NT2/D1 (cell line): ENCODE data around the gene AOX1.
"Not testable (repeated sequence)": the region's sequence is repeated elsewhere in the genome, so short reads cannot be mapped to it uniquely, and the experiment has no call there.

Experiments used
- DNase-seq: peaks from one replicate; pipeline ENCODE4 v3.0.0-alpha.2; 2011; ENCODE audit warnings: low read depth, low spot score
- H3K27me3 ChIP-seq: 2 replicates; pipeline ENCODE4 v1.6.0; 2011; ENCODE audit warnings: mild to moderate bottlenecking; ENCODE audit not compliant: insufficient read length, insufficient read depth
- H3K36me3 ChIP-seq: 2 replicates; pipeline ENCODE4 v1.6.1; 2011; ENCODE audit warnings: mild to moderate bottlenecking, low read length, mixed read lengths; ENCODE audit not compliant: insufficient read depth, insufficient read length
- H3K4me1 ChIP-seq: 2 replicates; pipeline ENCODE4 v1.5.1; 2011; ENCODE audit not compliant: insufficient read depth, insufficient read length
- H3K4me3 ChIP-seq: 2 replicates; pipeline ENCODE4 v1.5.1; 2011; ENCODE audit warnings: low read depth; ENCODE audit not compliant: insufficient read length
- H3K9ac ChIP-seq: 2 replicates; pipeline ENCODE4 v1.6.0; 2011; ENCODE audit warnings: low read depth; ENCODE audit not compliant: insufficient read length
- H3K9me3 ChIP-seq: 2 replicates; pipeline ENCODE4 v1.5.1; 2011; ENCODE audit warnings: mild to moderate bottlenecking, low read length; ENCODE audit not compliant: insufficient read depth
- SUZ12 ChIP-seq: IDR thresholded peaks from 2 replicates; pipeline ENCODE4 v1.6.1; 2011; ENCODE audit not compliant: insufficient read length, insufficient read depth; ENCODE audit errors: extremely low read depth
- YY1 ChIP-seq: IDR thresholded peaks from 2 replicates; pipeline ENCODE4 v1.6.1; 2011; ENCODE audit not compliant: insufficient read length, insufficient read depth
- ZNF274 ChIP-seq: IDR thresholded peaks from 2 replicates; pipeline ENCODE4 v1.6.1; 2011; ENCODE audit warnings: mild to moderate bottlenecking, low read depth, low read length

The AOX1 gene

DNA sequence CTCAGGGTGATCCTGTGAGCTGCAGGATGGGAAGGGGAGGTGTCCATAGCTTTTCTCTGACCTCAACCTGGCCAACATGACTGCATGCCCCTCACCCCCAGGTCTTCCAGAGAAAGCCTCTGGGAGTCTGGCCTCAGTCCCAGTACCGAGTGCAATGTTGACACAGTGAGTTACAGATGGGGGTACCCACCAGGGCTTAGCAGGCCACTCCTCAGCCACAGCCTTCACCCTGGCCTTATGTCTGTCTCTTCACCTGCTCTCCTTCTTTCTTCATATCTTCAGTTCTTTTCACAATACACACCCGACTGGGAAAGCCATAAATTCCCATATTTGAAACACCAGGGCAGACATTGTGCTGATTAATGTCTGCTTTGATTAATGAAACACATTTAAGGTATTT is 33.5 kb downstream of the AOX1 start:
- no peak for TF ChIP-seq SUZ12
- TF ChIP-seq ZNF274: no peak
- H3K4me3 ChIP-seq: no peak overlapping the region
- no peak for DNase-seq
- no peaks in the 10 kb centered on the region for H3K4me1 ChIP-seq
- no peak overlapping the region for H3K9ac ChIP-seq
- no peaks in the 10 kb centered on the region for H3K27me3 ChIP-seq
- H3K9me3 ChIP-seq: no peaks in the 10 kb centered on the region
- H3K36me3 ChIP-seq: no peaks in the 10 kb centered on the region

- Histone ChIP-seq H3K9ac (no peak overlapping the region), H3K27me3 (no peaks in the 10 kb centered on the region), H3K9me3 (no peaks in the 10 kb centered on the region), H3K4me1 (no peaks in the 10 kb centered on the region), H3K4me3 (no peak overlapping the region), H3K36me3 (no peaks in the 10 kb centered on the region)
- no peak for DNase-seq
- TF ChIP-seq ZNF274: no peak
- no peak for TF ChIP-seq SUZ12
- TF ChIP-seq YY1: no peak
Measured at GRCh38 chr2:200620606-200621390, 35.0 kb downstream of the AOX1 start.

- TF ChIP-seq YY1: no peak
- TF ChIP-seq SUZ12: no peak
- no peak for TF ChIP-seq ZNF274
- DNase-seq: no peak
- Histone ChIP-seq H3K9ac (no peak overlapping the region), H3K4me1 (peaks cover 4% of the 10 kb centered on the region), H3K9me3 (no peaks in the 10 kb centered on the region), H3K4me3 (no peak overlapping the region), H3K27me3 (no peaks in the 10 kb centered on the region), H3K36me3 (no peaks in the 10 kb centered on the region)
Measured at GRCh38 chr2:200622106-200622505, 36.3 kb downstream of the AOX1 start.

DNA sequence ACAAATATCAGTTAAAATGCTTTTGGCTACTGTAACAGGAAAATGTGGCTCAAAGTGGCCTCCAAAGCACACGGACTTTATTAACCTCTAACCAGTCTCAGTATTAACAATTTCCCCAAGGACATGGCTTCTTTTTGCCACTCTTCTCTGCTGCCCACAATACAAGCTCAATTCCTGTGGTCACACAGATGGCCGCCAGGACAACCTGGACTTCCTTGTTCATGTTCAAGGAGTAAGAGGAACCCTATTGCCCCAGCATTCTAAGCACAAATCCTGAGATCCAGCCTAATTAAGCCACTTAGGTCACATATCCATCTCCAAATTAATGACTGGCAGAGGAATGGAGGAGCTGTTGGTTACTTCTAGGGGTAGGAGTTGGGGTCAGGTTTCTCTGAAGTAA is 38.2 kb downstream of the AOX1 start:
- Histone ChIP-seq H3K9me3 (no peaks in the 10 kb centered on the region), H3K4me1 (peaks cover 4% of the 10 kb centered on the region), H3K9ac (no peak overlapping the region), H3K4me3 (no peak overlapping the region), H3K27me3 (no peaks in the 10 kb centered on the region), H3K36me3 (no peaks in the 10 kb centered on the region)
- TF ChIP-seq ZNF274 (no peak), YY1 (no peak), SUZ12 (no peak)
- no peak for DNase-seq

- TF ChIP-seq SUZ12: no peak
- TF ChIP-seq ZNF274: no peak
- no peak for TF ChIP-seq YY1
- Histone ChIP-seq H3K27me3 (no peaks in the 10 kb centered on the region), H3K9ac (no peak overlapping the region), H3K36me3 (no peaks in the 10 kb centered on the region), H3K4me1 (peaks cover 4% of the 10 kb centered on the region), H3K4me3 (no peak overlapping the region), H3K9me3 (no peaks in the 10 kb centered on the region)
- DNase-seq: no peak
Measured at GRCh38 chr2:200624658-200625057, 38.8 kb downstream of the AOX1 start.

DNA sequence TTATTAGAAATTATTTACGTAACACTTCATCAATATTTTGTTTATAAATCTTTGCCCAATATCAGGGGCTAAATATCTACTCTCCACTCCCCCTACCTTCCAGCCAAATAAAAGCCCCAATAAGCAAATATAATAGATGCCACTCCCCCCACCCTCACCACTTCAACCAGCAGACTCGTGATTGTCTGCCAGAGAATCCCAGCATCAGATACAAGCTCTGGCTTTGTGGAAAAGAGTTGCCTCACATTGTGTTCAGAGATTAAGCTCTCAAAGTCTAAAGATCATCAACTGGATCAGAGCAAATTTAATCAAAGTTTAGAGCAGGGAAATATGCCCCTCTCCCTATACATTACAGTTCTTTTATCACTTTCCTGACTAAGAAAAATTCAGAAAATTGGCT is 39.5 kb downstream of the AOX1 start:
- no peaks in the 10 kb centered on the region for H3K27me3 ChIP-seq
- DNase-seq: no peak
- no peak overlapping the region for H3K9ac ChIP-seq
- no peak overlapping the region for H3K4me3 ChIP-seq
- no peaks in the 10 kb centered on the region for H3K9me3 ChIP-seq
- no peaks in the 10 kb centered on the region for H3K36me3 ChIP-seq
- peaks cover 4% of the 10 kb centered on the region for H3K4me1 ChIP-seq
- TF ChIP-seq SUZ12 (no peak), YY1 (no peak), ZNF274 (no peak)

- Histone ChIP-seq H3K4me1 (peaks cover 4% of the 10 kb centered on the region), H3K4me3 (no peak overlapping the region), H3K36me3 (no peaks in the 10 kb centered on the region), H3K9me3 (no peaks in the 10 kb centered on the region), H3K9ac (no peak overlapping the region), H3K27me3 (no peaks in the 10 kb centered on the region)
- DNase-seq: peak; percentile 9
- TF ChIP-seq SUZ12 (no peak), ZNF274 (no peak), YY1 (no peak)
Measured at GRCh38 chr2:200625958-200626363, 40.1 kb downstream of the AOX1 start.

GRCh38 chr2:200627110-200627770 is 41.4 kb downstream of the AOX1 start:
- TF ChIP-seq SUZ12 (no peak), YY1 (no peak)
- Histone ChIP-seq H3K9me3 (no peaks in the 10 kb centered on the region), H3K27me3 (no peaks in the 10 kb centered on the region), H3K4me1 (peaks cover 4% of the 10 kb centered on the region), H3K9ac (no peak overlapping the region), H3K36me3 (no peaks in the 10 kb centered on the region), H3K4me3 (no peak overlapping the region)
- no peak for DNase-seq

GRCh38 chr2:200628461-200628860 is 42.6 kb downstream of the AOX1 start:
- DNase-seq, H3K9ac ChIP-seq, H3K4me3 ChIP-seq, H3K36me3 ChIP-seq, H3K27me3 ChIP-seq, H3K9me3 ChIP-seq, H3K4me1 ChIP-seq: not testable (repeated sequence)
